CD14-positive monocyte (primary cell): Measurements from ENCODE around the gene OPRPN. TPM values are rescaled to one million over a fixed set of nuclear protein-coding genes. Genes with fewer than 3 reads are reported as not detected.

Experiments used
- DNase-seq, 3 donors: peaks; one replicate each; pipeline ENCODE4 v3.0.0-alpha.2; 2011 to 2022
- H2AFZ ChIP-seq: 2 replicates; pipeline ENCODE4 v1.6.0; 2012; ENCODE audit warnings: mild to moderate bottlenecking, low read depth, low read length, inconsistent platforms; ENCODE audit not compliant: insufficient read depth, poor library complexity, severe bottlenecking
- H3K27ac ChIP-seq, 2 donors: 1 replicate in 1 of 2; 2 replicates in 1 of 2; pipeline ENCODE4 v1.5.1; 2012 to 2013; ENCODE audit warnings: low read length in 2 of 2, control low read depth in 1 of 2, inconsistent platforms in 1 of 2, low read depth in 1 of 2, mild to moderate bottlenecking in 1 of 2
- H3K27me3 ChIP-seq, 2 donors: one replicate each; pipeline versions ENCODE4 v1.6.0 to v1.6.1; 2011 to 2013; ENCODE audit warnings: low read length in 2 of 2; ENCODE audit not compliant: control insufficient read depth in 2 of 2, insufficient read depth in 2 of 2
- H3K36me3 ChIP-seq, 2 donors: replicated peaks in 1 of 2; 1 replicate in 1 of 2; 2 replicates in 1 of 2; pipeline versions ENCODE4 v1.5.1 to v1.6.1; 2012 to 2013; ENCODE audit warnings: low read length in 2 of 2, control low read depth in 1 of 2, inconsistent platforms in 1 of 2, mild to moderate bottlenecking in 1 of 2; ENCODE audit not compliant: insufficient read depth in 2 of 2, control insufficient read depth in 1 of 2
- H3K4me1 ChIP-seq, 2 donors: 1 replicate in 1 of 2; 2 replicates in 1 of 2; pipeline versions ENCODE4 v1.5.1 to v1.6.1; 2012 to 2013; ENCODE audit warnings: low read length in 2 of 2, control low read depth in 1 of 2, inconsistent platforms in 1 of 2, mild to moderate bottlenecking in 1 of 2, moderate library complexity in 1 of 2; ENCODE audit not compliant: insufficient read depth in 2 of 2, control insufficient read depth in 1 of 2
- H3K4me2 ChIP-seq: replicated peaks from 2 replicates; pipeline ENCODE3; 2012; ENCODE audit warnings: low read length, moderate library complexity, mild to moderate bottlenecking; ENCODE audit not compliant: poor library complexity, severe bottlenecking; ENCODE audit errors: extremely low read depth
- H3K4me3 ChIP-seq, 3 experiments: fragments of 200-600 bp in 1 of 3; sonication (generic) in 1 of 3; replicated peaks in 1 of 3; 1 replicate in 2 of 3; 2 replicates in 1 of 3; pipeline ENCODE4 v1.5.1; 2011 to 2013; ENCODE audit warnings: low read length in 3 of 3, mild to moderate bottlenecking in 3 of 3, control low read depth in 2 of 3, low read depth in 2 of 3, inconsistent platforms in 1 of 3, moderate library complexity in 1 of 3
- H3K79me2 ChIP-seq: 2 replicates; pipeline ENCODE4 v1.6.0; 2012; ENCODE audit warnings: mild to moderate bottlenecking, control low read depth, inconsistent platforms, low read length, moderate library complexity; ENCODE audit not compliant: insufficient read depth
- H3K9ac ChIP-seq: 2 replicates; pipeline ENCODE4 v1.6.0; 2017; ENCODE audit warnings: low read length, mild to moderate bottlenecking; ENCODE audit not compliant: insufficient read depth, poor library complexity, severe bottlenecking
- H3K9me3 ChIP-seq, 2 donors: replicated peaks in 1 of 2; 1 replicate in 1 of 2; 2 replicates in 1 of 2; pipeline versions ENCODE4 v1.5.1 to v1.6.1; 2012 to 2013; ENCODE audit warnings: low read length in 2 of 2, control low read depth in 1 of 2; ENCODE audit not compliant: control insufficient read depth in 1 of 2, insufficient read depth in 1 of 2
- H4K20me1 ChIP-seq: 2 replicates; pipeline ENCODE4 v1.6.0; 2012; ENCODE audit warnings: mild to moderate bottlenecking, low read length, control low read depth, moderate library complexity; ENCODE audit not compliant: insufficient read depth
- H3K27ac Mint-ChIP-seq, 7 donors: one replicate each; pipeline ENCODE4 v1.8.0; 2020; ENCODE audit warnings: mild to moderate bottlenecking in 7 of 7, mixed read lengths in 7 of 7, moderate library complexity in 6 of 7, inconsistent platforms in 2 of 7
- H3K27me3 Mint-ChIP-seq, 3 donors: one replicate each; pipeline ENCODE4 v1.8.0; 2021 to 2022; ENCODE audit warnings: low read depth in 3 of 3, mild to moderate bottlenecking in 3 of 3, mixed read lengths in 3 of 3, moderate library complexity in 3 of 3, inconsistent platforms in 1 of 3
- H3K36me3 Mint-ChIP-seq, 2 donors: one replicate each; pipeline ENCODE4 v1.8.0; 2020; ENCODE audit warnings: mixed read lengths in 2 of 2, inconsistent platforms in 1 of 2, mild to moderate bottlenecking in 1 of 2
- H3K4me1 Mint-ChIP-seq: one replicate; pipeline ENCODE4 v1.8.0; 2020; ENCODE audit warnings: mild to moderate bottlenecking, mixed read lengths
- H3K4me3 Mint-ChIP-seq, 2 donors: one replicate each; pipeline ENCODE4 v1.8.0; 2020; ENCODE audit warnings: mild to moderate bottlenecking in 2 of 2, mixed read lengths in 2 of 2, moderate library complexity in 1 of 2
- H3K9me3 Mint-ChIP-seq, 7 donors: one replicate each; pipeline ENCODE4 v1.8.0; 2020 to 2022; ENCODE audit warnings: mixed read lengths in 7 of 7, mild to moderate bottlenecking in 6 of 7, moderate library complexity in 6 of 7, inconsistent platforms in 2 of 7
- CTCF ChIP-seq: fragments of 200-600 bp; IDR thresholded peaks from one replicate; pipeline ENCODE4 v1.8.0; 2022; ENCODE audit warnings: antibody characterized with exemption, mild to moderate bottlenecking
- WGBS: methylation state at CpG from one replicate; pipeline ENCODE4 v1.1.5; 2013; ENCODE audit warnings: missing lambda C conversion rate; ENCODE audit not compliant: insufficient coverage; 5-methylcytosine and 5-hydroxymethylcytosine counted together
- intact Hi-C, 2 donors: fragments of 100-400 bp; cut with micrococcal nuclease; formaldehyde crosslinking; loops; one replicate each; pipeline versions ENCODE4 v1.15.0 to v1.15.1; 2023
- polyA plus RNA-seq, 3 donors: library from polyadenylated mRNA; depleted of rRNA in 1 of 3; unstranded in 2 of 3; stranded (reverse) in 1 of 3; fragments of 300-500 nt in 2 of 3; fragments of >200 nt in 1 of 3; fragmentation: Illumina TruSeq in 2 of 3; gene quantifications; 1 replicate in 2 of 3; 2 replicates in 1 of 3; pipeline ENCODE4 v1.2.3, GENCODE V29; 2012 to 2021

The OPRPN gene
- polyA plus RNA-seq, 3 donors = not detected

GRCh38 chr4:70372760-70373159 lies 25.0 kb upstream of the OPRPN start:
- H4K20me1 ChIP-seq = no peaks in the 10 kb centered on the region
- no peaks in the 10 kb centered on the region for H3K27me3 Mint-ChIP-seq
- peaks cover 0 to 5% (median 1%) of the 10 kb centered on the region in 7 donors for H3K9me3 Mint-ChIP-seq
- no CpG with 5 or more reads among the region's 3 CpGs for WGBS
- H3K4me3 ChIP-seq = no peak overlapping the region
- no peak overlapping the region for H2AFZ ChIP-seq
- H3K9ac ChIP-seq = no peak overlapping the region
- H3K4me3 Mint-ChIP-seq = no peak overlapping the region
- H3K27me3 ChIP-seq = no peaks in the 10 kb centered on the region
- no peaks in the 10 kb centered on the region for H3K4me1 ChIP-seq
- DNase-seq = no peak
- H3K79me2 ChIP-seq = no peaks in the 10 kb centered on the region
- no peaks in the 10 kb centered on the region for H3K9me3 ChIP-seq
- no peaks in the 10 kb centered on the region for H3K4me1 Mint-ChIP-seq
- H3K36me3 ChIP-seq = no peaks in the 10 kb centered on the region
- H3K27ac ChIP-seq = no peak overlapping the region
- H3K36me3 Mint-ChIP-seq = no peaks in the 10 kb centered on the region
- intact Hi-C loops = no loop called here
- TF ChIP-seq CTCF = no peak
- no peak overlapping the region for H3K27ac Mint-ChIP-seq
- H3K4me2 ChIP-seq = no peak overlapping the region

- WGBS = no CpG with 5 or more reads among the region's 3 CpGs
- H3K27ac Mint-ChIP-seq = no peak overlapping the region
- Histone ChIP-seq H3K4me1 (no peaks in the 10 kb centered on the region), H3K9me3 (no peaks in the 10 kb centered on the region), H3K4me2 (no peak overlapping the region), H3K36me3 (no peaks in the 10 kb centered on the region), H3K4me3 (no peak overlapping the region), H3K9ac (no peak overlapping the region), H3K27ac (no peak overlapping the region), H2AFZ (no peak overlapping the region), H3K79me2 (no peaks in the 10 kb centered on the region), H4K20me1 (no peaks in the 10 kb centered on the region), H3K27me3 (no peaks in the 10 kb centered on the region)
- no peaks in the 10 kb centered on the region for H3K36me3 Mint-ChIP-seq
- H3K4me1 Mint-ChIP-seq = no peaks in the 10 kb centered on the region
- no peak for DNase-seq
- no peaks in the 10 kb centered on the region for H3K27me3 Mint-ChIP-seq
- no peak for TF ChIP-seq CTCF
- no peak overlapping the region for H3K4me3 Mint-ChIP-seq
- intact Hi-C loops = no loop called here
- peaks cover 0 to 5% (median 2%) of the 10 kb centered on the region in 7 donors for H3K9me3 Mint-ChIP-seq
These were observed 17.2 kb upstream of the OPRPN start for GRCh38 chr4:70380578-70380977.
